ENCODE results near the gene SCLT1.
A peak's percentile ranks its signal among the peaks of the same experiment; 100 is the strongest.

GRCh38 chr4:129014566-129015509, 78.5 kb downstream of the SCLT1 start:
- TF ChIP-seq CTCF (conservative IDR thresholded peaks at IDR 0.05; ENCODE audit: low read length) (0 out of 2 replicates have a peak, but pooled peaks have one; percentile 9), EZH2phosphoT487 (IDR thresholded peaks at IDR 0.05; ENCODE audit: borderline replicate concordance) (no peak)

Measured in Loucy (cell line).